ENCODE measurements around the gene PARD6G.
A peak's percentile ranks its signal among the peaks of the same experiment; 100 is the strongest.

PARD6G gene

GRCh38 chr18:80210312-80211083 lies 36.8 kb downstream of the PARD6G start:
- no peak for DNase-seq (ENCODE audit: low spot score)

GRCh38 chr18:80208620-80209019 lies 38.7 kb downstream of the PARD6G start:
- DNase-seq (ENCODE audit: low spot score), result no peak

- no peak for DNase-seq (ENCODE audit: low spot score)
These were observed 42.0 kb downstream of the PARD6G start for GRCh38 chr18:80205294-80205693.

GRCh38 chr18:80204142-80204541 lies 43.2 kb downstream of the PARD6G start:
- no peak for DNase-seq (ENCODE audit: low spot score)

GRCh38 chr18:80203249-80203648 lies 44.1 kb downstream of the PARD6G start:
- DNase-seq (ENCODE audit: low spot score), result no peak

- no peak for DNase-seq (ENCODE audit: low spot score)
These were observed 44.9 kb downstream of the PARD6G start for GRCh38 chr18:80202264-80202998.

GRCh38 chr18:80201739-80202138 lies 45.6 kb downstream of the PARD6G start:
- DNase-seq (ENCODE audit: low spot score), result no peak

- DNase-seq (ENCODE audit: low spot score), result no peak
These were observed 46.2 kb downstream of the PARD6G start for GRCh38 chr18:80200932-80201672.

GRCh38 chr18:80200171-80200931 lies 47.0 kb downstream of the PARD6G start:
- DNase-seq (ENCODE audit: low spot score), result peak; percentile 58

- no peak for DNase-seq (ENCODE audit: low spot score)
These were observed 48.1 kb downstream of the PARD6G start for GRCh38 chr18:80198994-80199748.

- no peak for DNase-seq (ENCODE audit: low spot score)
These were observed 48.9 kb downstream of the PARD6G start for GRCh38 chr18:80198391-80198790.

- DNase-seq (ENCODE audit: low spot score), result no peak
These were observed 49.8 kb downstream of the PARD6G start for GRCh38 chr18:80197528-80197927.

- DNase-seq (ENCODE audit: low spot score), result no peak
These were observed 50.6 kb downstream of the PARD6G start for GRCh38 chr18:80196528-80197320.

- no peak for DNase-seq (ENCODE audit: low spot score)
These were observed 52.3 kb downstream of the PARD6G start for GRCh38 chr18:80194874-80195570.

- DNase-seq (ENCODE audit: low spot score), result no peak
These were observed 53.6 kb downstream of the PARD6G start for GRCh38 chr18:80193701-80194100.

- DNase-seq (ENCODE audit: low spot score), result no peak
These were observed 54.5 kb downstream of the PARD6G start for GRCh38 chr18:80192653-80193385.

GRCh38 chr18:80191907-80192652 lies 55.2 kb downstream of the PARD6G start:
- DNase-seq (ENCODE audit: low spot score), result no peak

GRCh38 chr18:80191264-80191663 lies 56.0 kb downstream of the PARD6G start:
- DNase-seq (ENCODE audit: low spot score), result no peak
